Mesothelial cell of epicardium (in vitro differentiated cells): ENCODE data around the gene FOXS1. TPM values are rescaled to one million over a fixed set of nuclear protein-coding genes. Genes with fewer than 3 reads are reported as not detected.

Source experiments
- DNase-seq, 2 experiments: peaks; one replicate each; pipeline ENCODE4 v3.0.0; 2021; ENCODE audit warnings: low spot score in 2 of 2; ENCODE audit not compliant: unreplicated experiment in 2 of 2
- H3K27ac Mint-ChIP-seq: 2 replicates; pipeline ENCODE4 v1.8.0; 2021; ENCODE audit warnings: mixed read lengths
- H3K27me3 Mint-ChIP-seq: 2 replicates; pipeline ENCODE4 v1.8.0; 2021; ENCODE audit warnings: low read depth, mixed read lengths
- H3K36me3 Mint-ChIP-seq: 2 replicates; pipeline ENCODE4 v1.8.0; 2021; ENCODE audit warnings: mixed read lengths
- H3K4me1 Mint-ChIP-seq: 2 replicates; pipeline ENCODE4 v1.8.0; 2021; ENCODE audit warnings: mixed read lengths
- H3K4me3 Mint-ChIP-seq: 2 replicates; pipeline ENCODE4 v1.8.0; 2021; ENCODE audit warnings: mild to moderate bottlenecking, moderate library complexity, mixed read lengths
- H3K9me3 Mint-ChIP-seq: 2 replicates; pipeline ENCODE4 v1.8.0; 2021; ENCODE audit warnings: mixed read lengths
- total RNA-seq: library from RNA; stranded (reverse); gene quantifications from 3 replicates; pipeline ENCODE4 v1.2.1, GENCODE V29; 2021
- TF ChIP-seq, protein P1 (sequence below): fragments of 200-600 bp; sonication (generic); IDR thresholded peaks from one replicate; pipeline ENCODE4 v1.5.0; 2021; ENCODE audit warnings: antibody characterized with exemption; ENCODE audit not compliant: unreplicated experiment

FOXS1 gene
- total RNA-seq, 1 donor from 2014 or later = 1.9 TPM

DNA sequence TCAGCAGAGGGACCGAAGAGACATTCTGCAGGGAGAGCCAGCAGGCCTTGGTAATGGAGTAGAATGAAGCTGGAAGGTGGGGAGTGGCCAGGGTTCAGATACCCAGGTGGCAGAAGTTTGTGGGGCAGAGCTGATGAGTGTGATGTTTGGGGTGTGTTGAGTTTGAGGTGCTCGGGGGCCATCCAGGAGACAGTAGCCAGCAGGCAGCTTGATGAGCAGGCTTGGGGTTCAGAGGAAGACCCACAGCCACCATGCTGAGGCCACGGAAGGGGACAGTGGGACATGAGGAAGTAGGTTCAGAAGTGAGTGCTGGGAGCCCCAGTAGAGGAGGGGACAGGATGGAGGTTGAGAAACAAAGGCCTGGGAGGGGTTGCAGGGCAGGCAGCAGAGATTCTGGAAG, 11.1 kb upstream of the FOXS1 start:
- H3K27me3 Mint-ChIP-seq = peaks cover 14% of the 10 kb centered on the region
- H3K9me3 Mint-ChIP-seq = no peaks in the 10 kb centered on the region
- H3K4me3 Mint-ChIP-seq = no peak overlapping the region
- no peaks in the 10 kb centered on the region for H3K36me3 Mint-ChIP-seq
- no peak for DNase-seq
- TF ChIP-seq, protein P1, sequence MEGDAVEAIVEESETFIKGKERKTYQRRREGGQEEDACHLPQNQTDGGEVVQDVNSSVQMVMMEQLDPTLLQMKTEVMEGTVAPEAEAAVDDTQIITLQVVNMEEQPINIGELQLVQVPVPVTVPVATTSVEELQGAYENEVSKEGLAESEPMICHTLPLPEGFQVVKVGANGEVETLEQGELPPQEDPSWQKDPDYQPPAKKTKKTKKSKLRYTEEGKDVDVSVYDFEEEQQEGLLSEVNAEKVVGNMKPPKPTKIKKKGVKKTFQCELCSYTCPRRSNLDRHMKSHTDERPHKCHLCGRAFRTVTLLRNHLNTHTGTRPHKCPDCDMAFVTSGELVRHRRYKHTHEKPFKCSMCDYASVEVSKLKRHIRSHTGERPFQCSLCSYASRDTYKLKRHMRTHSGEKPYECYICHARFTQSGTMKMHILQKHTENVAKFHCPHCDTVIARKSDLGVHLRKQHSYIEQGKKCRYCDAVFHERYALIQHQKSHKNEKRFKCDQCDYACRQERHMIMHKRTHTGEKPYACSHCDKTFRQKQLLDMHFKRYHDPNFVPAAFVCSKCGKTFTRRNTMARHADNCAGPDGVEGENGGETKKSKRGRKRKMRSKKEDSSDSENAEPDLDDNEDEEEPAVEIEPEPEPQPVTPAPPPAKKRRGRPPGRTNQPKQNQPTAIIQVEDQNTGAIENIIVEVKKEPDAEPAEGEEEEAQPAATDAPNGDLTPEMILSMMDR = no peak
- peaks cover 14% of the 10 kb centered on the region for H3K4me1 Mint-ChIP-seq
- no peak overlapping the region for H3K27ac Mint-ChIP-seq

DNA sequence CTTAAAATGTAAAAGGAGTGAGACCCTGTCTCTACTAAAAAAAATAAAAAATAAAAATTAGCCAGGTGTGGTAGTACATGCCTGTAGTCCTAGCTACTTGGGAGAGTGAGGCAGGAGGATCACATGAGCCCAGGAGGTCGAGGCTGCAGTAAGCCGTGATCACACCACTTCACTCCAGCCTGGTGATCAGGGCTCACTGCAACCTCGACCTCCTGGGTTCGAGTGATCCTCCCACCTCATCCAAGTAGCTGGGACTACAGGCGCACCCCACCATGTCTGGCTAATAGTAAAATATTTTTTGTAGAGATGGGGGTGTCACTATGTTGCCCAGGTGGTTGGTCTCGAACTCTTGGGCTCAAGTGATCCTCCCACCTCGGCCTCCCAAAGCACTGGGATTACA, 8.1 kb upstream of the FOXS1 start:
- DNase-seq = no peak
- no peak overlapping the region for H3K27ac Mint-ChIP-seq
- TF ChIP-seq, protein P1 = no peak
- no peaks in the 10 kb centered on the region for H3K36me3 Mint-ChIP-seq
- H3K9me3 Mint-ChIP-seq = no peaks in the 10 kb centered on the region
- no peak overlapping the region for H3K4me3 Mint-ChIP-seq
- peaks cover 3% of the 10 kb centered on the region for H3K4me1 Mint-ChIP-seq
- peaks cover 34% of the 10 kb centered on the region for H3K27me3 Mint-ChIP-seq

DNA sequence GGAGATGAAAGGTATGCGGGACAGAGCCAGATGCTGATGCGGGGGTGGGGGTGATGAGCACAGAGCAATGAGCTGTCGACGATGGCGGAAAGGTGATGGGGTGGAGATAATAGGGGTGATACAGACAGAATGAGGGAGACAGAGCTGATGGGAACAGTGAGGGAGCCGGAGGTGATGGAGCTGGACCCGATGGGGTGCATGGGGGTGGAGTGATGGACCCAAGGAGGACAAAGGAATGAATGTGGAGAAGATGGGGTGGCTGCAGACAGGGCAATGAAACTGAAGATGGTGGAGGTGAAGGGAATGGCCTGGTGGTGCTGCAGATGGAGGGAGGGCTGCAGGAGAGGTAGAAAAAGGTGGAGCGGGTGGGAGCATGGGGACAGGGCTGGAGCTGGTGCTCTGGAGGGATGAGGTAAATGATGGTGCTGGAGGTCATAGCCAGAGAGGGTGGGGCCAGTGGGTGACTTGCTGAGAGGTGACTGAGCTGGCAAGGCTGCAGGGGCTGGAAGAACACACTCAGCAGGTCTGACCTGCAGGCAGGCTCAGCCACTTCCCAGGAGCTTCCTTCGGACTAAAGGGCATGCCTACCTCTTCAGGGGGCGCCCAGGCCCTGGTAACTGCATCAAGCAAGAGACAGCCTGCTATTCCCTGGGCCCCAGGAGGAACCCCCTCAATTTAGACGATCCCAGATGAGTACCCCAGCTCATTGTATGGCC, 6.0 kb upstream of the FOXS1 start:
- DNase-seq = no peak
- Mint-ChIP-seq H3K27me3 (peaks cover 41% of the 10 kb centered on the region), H3K4me1 (no peaks in the 10 kb centered on the region), H3K4me3 (no peak overlapping the region), H3K27ac (no peak overlapping the region), H3K9me3 (no peaks in the 10 kb centered on the region), H3K36me3 (no peaks in the 10 kb centered on the region)
- TF ChIP-seq, protein P1 = no peak

DNA sequence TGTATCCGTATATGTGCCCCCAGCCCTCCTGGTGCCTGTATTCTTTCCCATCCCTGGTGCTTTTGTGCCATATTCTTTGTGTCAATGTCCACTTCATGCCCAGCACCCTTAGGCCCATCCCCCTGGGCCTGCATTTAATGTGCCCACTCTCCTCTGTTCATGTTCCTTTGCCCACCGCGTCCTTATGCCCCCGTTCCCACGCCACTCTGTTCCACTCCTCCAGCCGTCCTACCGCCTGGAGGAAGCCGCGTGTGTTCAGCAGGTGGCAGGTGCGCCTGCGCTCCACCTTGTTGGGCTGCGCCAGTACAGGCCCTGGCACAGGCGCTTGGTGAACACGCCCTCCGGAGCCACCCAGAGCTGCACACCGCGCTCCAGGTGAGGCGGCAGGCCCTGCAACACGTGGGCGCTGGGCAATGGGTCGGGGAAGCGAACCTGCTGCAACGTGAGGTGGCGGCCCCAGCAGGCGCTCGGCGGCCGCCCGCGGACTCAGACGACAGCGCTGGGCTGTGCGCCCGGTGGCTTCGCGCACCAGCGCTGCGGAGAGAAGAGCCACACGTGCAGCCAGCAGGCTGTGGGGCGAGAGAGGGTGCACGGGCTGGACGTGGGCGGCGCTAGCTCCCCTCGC, 4.0 kb upstream of the FOXS1 start:
- Mint-ChIP-seq H3K27me3 (peaks cover 41% of the 10 kb centered on the region), H3K27ac (no peak overlapping the region), H3K36me3 (no peaks in the 10 kb centered on the region), H3K4me1 (peaks cover under 1% of the 10 kb centered on the region), H3K9me3 (no peaks in the 10 kb centered on the region), H3K4me3 (no peak overlapping the region)
- TF ChIP-seq, protein P1 = no peak
- no peak for DNase-seq

DNA sequence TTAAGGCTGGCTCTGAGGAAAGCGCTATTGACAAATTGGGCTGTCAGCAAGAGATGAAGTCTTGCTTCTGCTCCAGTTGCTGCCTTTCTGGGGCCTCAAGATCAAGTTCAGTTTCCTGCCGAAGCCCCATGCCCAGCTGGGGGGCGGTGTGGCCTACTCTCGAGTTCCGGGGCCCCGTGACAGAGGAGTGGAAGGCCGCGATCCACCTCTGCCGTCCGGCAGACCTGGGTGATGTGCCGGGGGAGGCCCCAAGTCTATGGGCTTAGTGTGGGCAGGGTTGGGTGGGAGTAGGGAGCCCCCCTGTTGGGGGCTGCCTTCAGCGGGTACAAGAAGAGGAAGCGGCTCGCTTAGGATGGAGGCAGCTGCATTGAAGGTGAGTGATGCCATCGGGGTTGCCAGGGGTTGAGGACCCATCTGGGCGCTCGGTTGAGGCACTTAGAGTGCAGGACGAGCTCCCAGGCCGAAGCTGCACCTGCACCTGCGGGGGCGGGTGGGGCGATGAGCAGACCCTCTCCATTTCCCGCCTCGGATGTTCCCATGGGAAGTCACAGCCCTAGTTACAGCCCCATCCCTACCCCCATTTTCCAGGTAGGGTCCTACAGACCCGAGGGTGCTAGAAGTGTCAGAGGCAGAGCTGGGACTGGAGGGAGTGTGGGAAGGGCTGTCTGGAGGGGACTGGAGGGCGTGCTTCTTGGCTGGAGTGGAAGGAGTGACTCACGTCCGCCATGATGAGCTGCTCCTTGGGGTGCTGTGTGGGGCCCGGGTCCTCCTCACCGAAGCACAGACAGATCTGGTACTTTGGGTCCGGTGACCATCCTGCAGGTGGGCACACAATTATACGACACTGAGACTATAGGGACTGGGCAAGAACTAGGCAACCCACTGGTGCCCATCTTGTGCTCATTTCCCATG, 2.9 kb upstream of the FOXS1 start:
- H3K27me3 Mint-ChIP-seq = peaks cover 41% of the 10 kb centered on the region
- no peaks in the 10 kb centered on the region for H3K9me3 Mint-ChIP-seq
- H3K36me3 Mint-ChIP-seq = no peaks in the 10 kb centered on the region
- H3K4me3 Mint-ChIP-seq = no peak overlapping the region
- DNase-seq = no peak
- H3K4me1 Mint-ChIP-seq = peaks cover 9% of the 10 kb centered on the region
- TF ChIP-seq, protein P1 = no peak
- H3K27ac Mint-ChIP-seq = no peak overlapping the region
